ENCODE results near the gene ZNF578.
"Not testable (repeated sequence)": the region's sequence is repeated elsewhere in the genome, so short reads cannot be mapped to it uniquely, and the experiment has no call there.

The ZNF578 gene

GRCh38 chr19:52518646-52519045 lies 65.3 kb downstream of the ZNF578 start:
- Histone ChIP-seq H3K4me3 (ENCODE audit: low read length) (no peak overlapping the region), H3K9ac (ENCODE audit: low read length) (no peak overlapping the region), H3K9me3 (ENCODE audit: control insufficient read depth, low read depth, low read length) (no peaks in the 10 kb centered on the region), H3K4me1 (ENCODE audit: control insufficient read depth, low read depth, low read length) (peaks cover 16% of the 10 kb centered on the region), H3K27me3 (ENCODE audit: control insufficient read depth, insufficient read depth, low read length) (no peaks in the 10 kb centered on the region), H3K36me3 (ENCODE audit: control insufficient read depth, low read depth, low read length) (no peaks in the 10 kb centered on the region), H3K27ac (ENCODE audit: low read length) (no peak overlapping the region)

DNA sequence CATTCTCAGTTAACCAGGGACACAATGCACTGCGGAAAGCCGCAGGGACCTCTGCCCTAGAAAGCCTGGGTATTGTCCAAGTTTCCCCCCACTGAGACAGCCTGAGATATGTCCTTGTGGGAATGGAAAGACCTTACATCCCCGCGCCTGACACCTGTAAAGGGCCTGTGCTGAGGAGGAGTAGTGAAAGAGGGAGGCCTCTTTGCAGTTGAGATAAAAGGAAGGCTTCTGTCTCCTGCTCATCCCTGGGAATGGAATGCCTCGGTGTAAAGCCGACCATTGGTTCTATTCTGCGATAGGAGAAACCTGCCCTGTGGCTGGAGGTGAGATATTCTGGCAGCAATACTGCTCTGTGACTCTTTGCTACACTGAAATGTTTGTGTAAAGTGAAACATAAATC lies 65.8 kb downstream of the ZNF578 start:
- not testable (repeated sequence) for H3K4me3 ChIP-seq (ENCODE audit: low read length); H3K27ac ChIP-seq (ENCODE audit: low read length); H3K36me3 ChIP-seq (ENCODE audit: control insufficient read depth, low read depth, low read length); H3K9me3 ChIP-seq (ENCODE audit: control insufficient read depth, low read depth, low read length); H3K9ac ChIP-seq (ENCODE audit: low read length); H3K27me3 ChIP-seq (ENCODE audit: control insufficient read depth, insufficient read depth, low read length)
- H3K4me1 ChIP-seq (ENCODE audit: control insufficient read depth, low read depth, low read length) = peaks cover 16% of the 10 kb centered on the region

DNA sequence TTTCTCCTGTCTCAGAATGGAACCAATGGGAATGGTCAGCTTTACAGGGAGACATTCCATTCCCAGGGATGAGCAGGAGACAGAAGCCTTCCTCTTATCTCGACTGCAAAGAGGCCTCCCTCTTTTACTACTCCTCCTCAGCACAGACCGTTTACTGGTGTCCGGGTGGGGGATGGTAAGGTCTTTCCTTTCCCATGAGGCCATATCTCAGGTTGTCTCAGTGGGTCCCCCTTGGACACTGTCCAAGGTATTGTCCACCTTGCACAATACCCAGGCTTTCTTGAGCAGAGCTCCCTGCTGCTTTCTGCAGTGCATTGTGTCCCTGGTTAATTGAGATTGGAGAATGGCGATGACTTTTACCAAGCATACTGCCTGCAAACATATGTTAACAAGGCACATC lies 66.7 kb downstream of the ZNF578 start:
- no peaks in the 10 kb centered on the region for H3K9me3 ChIP-seq (ENCODE audit: control insufficient read depth, low read depth, low read length)
- no peak overlapping the region for H3K4me3 ChIP-seq (ENCODE audit: low read length)
- no peak overlapping the region for H3K9ac ChIP-seq (ENCODE audit: low read length)
- no peak overlapping the region for H3K27ac ChIP-seq (ENCODE audit: low read length)
- peaks cover 16% of the 10 kb centered on the region for H3K4me1 ChIP-seq (ENCODE audit: control insufficient read depth, low read depth, low read length)
- H3K27me3 ChIP-seq (ENCODE audit: control insufficient read depth, insufficient read depth, low read length) = no peaks in the 10 kb centered on the region
- no peaks in the 10 kb centered on the region for H3K36me3 ChIP-seq (ENCODE audit: control insufficient read depth, low read depth, low read length)

DNA sequence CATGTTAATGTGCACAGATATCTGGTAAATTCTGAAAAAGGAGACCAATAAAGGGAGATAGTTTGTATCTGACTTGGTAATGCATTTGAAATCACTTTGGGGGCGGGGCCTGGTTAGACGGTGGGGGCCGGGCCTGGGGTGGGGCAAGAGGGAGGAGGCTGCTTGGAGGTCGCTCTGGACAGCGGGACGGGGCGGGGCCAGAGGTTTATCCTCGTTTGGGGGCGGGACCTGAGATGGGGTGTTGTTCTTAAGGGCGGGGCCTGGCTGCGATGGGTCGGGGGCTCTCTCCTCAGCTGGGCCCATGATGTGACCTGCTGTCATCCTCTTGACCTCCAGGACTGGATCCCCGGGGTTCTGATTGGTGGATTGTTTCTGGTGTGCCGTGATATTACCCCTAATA lies 69.2 kb downstream of the ZNF578 start:
- no peaks in the 10 kb centered on the region for H3K27me3 ChIP-seq (ENCODE audit: control insufficient read depth, insufficient read depth, low read length)
- H3K9ac ChIP-seq (ENCODE audit: low read length) = no peak overlapping the region
- H3K27ac ChIP-seq (ENCODE audit: low read length) = no peak overlapping the region
- no peaks in the 10 kb centered on the region for H3K36me3 ChIP-seq (ENCODE audit: control insufficient read depth, low read depth, low read length)
- no peak overlapping the region for H3K4me3 ChIP-seq (ENCODE audit: low read length)
- peaks cover 16% of the 10 kb centered on the region for H3K4me1 ChIP-seq (ENCODE audit: control insufficient read depth, low read depth, low read length)
- H3K9me3 ChIP-seq (ENCODE audit: control insufficient read depth, low read depth, low read length) = no peaks in the 10 kb centered on the region

DNA sequence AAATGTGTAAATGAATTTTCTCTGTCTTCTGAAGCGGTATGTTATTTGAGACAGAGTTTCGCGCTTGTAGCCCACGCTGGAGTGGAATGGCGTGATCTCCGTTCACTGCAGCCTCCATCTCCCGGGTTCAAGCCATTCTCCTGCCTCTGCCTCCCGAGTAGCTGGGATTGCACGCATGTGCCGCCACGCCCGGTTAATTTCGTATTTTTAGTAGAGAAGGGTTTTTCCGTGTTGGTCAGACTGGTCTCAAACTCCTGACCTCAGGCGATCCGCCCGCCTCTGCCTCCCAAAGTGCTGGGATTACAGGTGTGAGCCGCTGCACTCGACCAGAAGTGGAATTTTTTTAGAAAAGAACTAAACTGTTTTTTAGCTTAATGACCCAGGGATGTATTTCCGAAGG lies 70.7 kb downstream of the ZNF578 start:
- Histone ChIP-seq H3K36me3 (ENCODE audit: control insufficient read depth, low read depth, low read length) (no peaks in the 10 kb centered on the region), H3K4me3 (ENCODE audit: low read length) (no peak overlapping the region), H3K27me3 (ENCODE audit: control insufficient read depth, insufficient read depth, low read length) (no peaks in the 10 kb centered on the region), H3K4me1 (ENCODE audit: control insufficient read depth, low read depth, low read length) (peaks cover 7% of the 10 kb centered on the region), H3K9me3 (ENCODE audit: control insufficient read depth, low read depth, low read length) (no peaks in the 10 kb centered on the region), H3K9ac (ENCODE audit: low read length) (no peak overlapping the region), H3K27ac (ENCODE audit: low read length) (no peak overlapping the region)

DNA sequence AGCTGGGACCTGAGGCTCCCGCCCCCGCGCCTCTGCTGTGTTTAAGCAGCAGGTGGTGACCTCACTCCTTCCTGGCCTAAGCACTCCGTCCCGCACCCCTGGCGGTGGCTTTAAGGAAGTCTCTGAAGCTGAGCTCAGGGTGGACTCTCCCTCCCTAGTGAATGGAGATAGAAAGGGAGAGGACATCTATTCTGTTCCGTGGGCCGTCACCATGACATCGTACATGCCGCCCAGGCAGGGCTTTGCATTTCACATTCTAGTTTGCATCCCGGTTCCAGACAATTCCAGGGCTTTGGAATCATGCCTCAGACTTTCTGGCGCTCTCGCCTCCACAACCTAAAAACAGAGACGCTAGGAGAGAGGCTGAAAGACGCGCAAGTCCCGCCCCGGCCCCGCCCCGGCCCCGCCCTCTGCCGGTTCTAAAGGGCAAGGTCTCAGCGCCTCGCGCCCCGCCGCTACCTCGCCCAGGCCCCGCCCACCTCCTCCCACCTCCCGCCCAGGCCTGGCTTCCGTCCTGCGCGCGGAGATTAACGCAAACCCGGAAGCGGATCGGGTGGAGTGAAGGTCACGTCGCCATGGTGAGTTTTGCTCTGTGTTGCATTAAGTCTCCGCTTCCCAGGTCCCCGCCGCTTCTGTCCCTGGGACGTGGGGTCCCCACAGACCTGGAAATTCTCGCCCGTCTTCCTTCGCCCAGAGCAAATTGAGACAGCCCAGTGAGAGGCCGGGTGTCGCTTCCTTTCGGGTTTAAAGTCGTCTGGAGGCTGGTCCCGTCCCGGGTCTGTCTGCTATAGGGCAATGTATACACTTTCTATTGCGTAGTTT lies 74.0 kb downstream of the ZNF578 start, which contains the start of gene ZNF808:
ZNF808 (plus strand) TSS at position 535 of the 822 bp plus-strand sequence. CDS start 15,617 bp downstream, outside the sequence.
- peak within 1 kb of the TSS; percentile 89 for H3K4me3 ChIP-seq (ENCODE audit: low read length)
- no peaks in the 10 kb centered on the region for H3K27me3 ChIP-seq (ENCODE audit: control insufficient read depth, insufficient read depth, low read length)
- H3K9ac ChIP-seq (ENCODE audit: low read length) = peak within 1 kb of the TSS; percentile 80
- H3K27ac ChIP-seq (ENCODE audit: low read length) = peak within 1 kb of the TSS; percentile 79
- no peaks in the 10 kb centered on the region for H3K9me3 ChIP-seq (ENCODE audit: control insufficient read depth, low read depth, low read length)
- no peaks in the 10 kb centered on the region for H3K4me1 ChIP-seq (ENCODE audit: control insufficient read depth, low read depth, low read length)
- H3K36me3 ChIP-seq (ENCODE audit: control insufficient read depth, low read depth, low read length) = no peaks in the 10 kb centered on the region

DNA sequence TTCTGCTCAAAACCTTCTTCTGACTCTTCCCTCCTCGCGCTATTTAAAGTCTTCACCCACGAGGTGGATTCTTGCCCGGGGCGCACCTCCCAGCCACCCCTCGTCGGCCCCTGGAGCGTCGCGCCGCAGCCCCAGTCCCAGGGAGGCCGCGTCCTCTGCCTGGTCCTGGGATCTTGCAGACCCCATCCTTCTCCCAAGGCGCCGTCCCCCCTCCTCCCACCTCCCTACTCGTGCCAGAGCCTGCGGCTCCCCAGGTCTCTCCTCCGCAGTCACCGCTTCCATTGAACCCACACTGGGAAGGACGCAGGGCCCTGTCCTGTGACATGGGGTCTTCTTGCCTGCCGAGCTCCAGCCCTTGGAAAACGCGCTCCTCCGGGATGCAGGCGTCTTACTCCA lies 74.6 kb downstream of the ZNF578 start:
- no peaks in the 10 kb centered on the region for H3K9me3 ChIP-seq (ENCODE audit: control insufficient read depth, low read depth, low read length)
- H3K27me3 ChIP-seq (ENCODE audit: control insufficient read depth, insufficient read depth, low read length) = no peaks in the 10 kb centered on the region
- peak overlapping the region; percentile 79 for H3K27ac ChIP-seq (ENCODE audit: low read length)
- H3K4me3 ChIP-seq (ENCODE audit: low read length) = peak overlapping the region; percentile 89
- H3K4me1 ChIP-seq (ENCODE audit: control insufficient read depth, low read depth, low read length) = no peaks in the 10 kb centered on the region
- peak overlapping the region; percentile 80 for H3K9ac ChIP-seq (ENCODE audit: low read length)
- no peaks in the 10 kb centered on the region for H3K36me3 ChIP-seq (ENCODE audit: control insufficient read depth, low read depth, low read length)

DNA sequence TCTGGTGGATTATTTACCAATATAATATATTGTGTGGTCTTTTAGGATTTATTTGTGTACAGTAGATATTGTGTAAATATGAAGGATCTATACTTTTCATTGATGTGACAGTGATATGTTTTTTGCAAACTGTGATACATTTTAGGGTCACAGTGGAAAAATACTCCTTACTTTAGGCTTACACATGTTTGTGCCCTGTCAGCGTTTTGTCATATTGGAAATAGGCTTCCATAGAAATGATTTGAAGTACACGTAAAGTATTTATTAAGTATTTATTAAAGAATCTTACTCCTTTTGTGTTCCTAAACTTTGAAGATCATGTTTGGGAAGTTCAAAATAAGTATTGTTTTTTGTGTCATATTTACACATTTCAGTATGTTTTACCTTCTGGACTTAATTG lies 79.1 kb downstream of the ZNF578 start:
- Histone ChIP-seq H3K4me3 (ENCODE audit: low read length) (no peak overlapping the region), H3K4me1 (ENCODE audit: control insufficient read depth, low read depth, low read length) (peaks cover 3% of the 10 kb centered on the region), H3K36me3 (ENCODE audit: control insufficient read depth, low read depth, low read length) (no peaks in the 10 kb centered on the region), H3K27ac (ENCODE audit: low read length) (no peak overlapping the region), H3K27me3 (ENCODE audit: control insufficient read depth, insufficient read depth, low read length) (peaks cover 12% of the 10 kb centered on the region), H3K9me3 (ENCODE audit: control insufficient read depth, low read depth, low read length) (no peaks in the 10 kb centered on the region), H3K9ac (ENCODE audit: low read length) (no peak overlapping the region)

DNA sequence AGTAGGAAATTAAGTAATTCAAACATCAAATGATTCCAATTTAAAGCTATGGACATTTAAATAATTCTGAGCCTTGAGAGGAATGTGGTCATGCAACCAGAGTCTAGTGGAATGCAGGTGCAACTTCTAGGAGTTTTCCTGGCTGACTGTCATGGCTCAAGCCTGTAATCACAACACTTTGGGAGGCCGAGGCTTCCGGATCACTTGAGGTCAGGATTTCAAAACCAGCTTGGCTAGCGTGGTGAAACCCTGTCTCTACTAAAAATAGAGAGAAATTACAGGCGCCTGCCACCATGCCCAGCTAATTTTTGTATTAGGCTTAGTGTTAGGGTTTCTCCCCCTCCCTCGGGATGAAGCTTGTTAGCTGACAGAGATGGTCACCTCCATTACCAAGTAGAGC lies 80.5 kb downstream of the ZNF578 start:
- Histone ChIP-seq H3K9me3 (ENCODE audit: control insufficient read depth, low read depth, low read length) (no peaks in the 10 kb centered on the region), H3K4me3 (ENCODE audit: low read length) (no peak overlapping the region), H3K27me3 (ENCODE audit: control insufficient read depth, insufficient read depth, low read length) (peaks cover 13% of the 10 kb centered on the region), H3K4me1 (ENCODE audit: control insufficient read depth, low read depth, low read length) (peaks cover 3% of the 10 kb centered on the region), H3K36me3 (ENCODE audit: control insufficient read depth, low read depth, low read length) (no peaks in the 10 kb centered on the region), H3K9ac (ENCODE audit: low read length) (no peak overlapping the region), H3K27ac (ENCODE audit: low read length) (no peak overlapping the region)

DNA sequence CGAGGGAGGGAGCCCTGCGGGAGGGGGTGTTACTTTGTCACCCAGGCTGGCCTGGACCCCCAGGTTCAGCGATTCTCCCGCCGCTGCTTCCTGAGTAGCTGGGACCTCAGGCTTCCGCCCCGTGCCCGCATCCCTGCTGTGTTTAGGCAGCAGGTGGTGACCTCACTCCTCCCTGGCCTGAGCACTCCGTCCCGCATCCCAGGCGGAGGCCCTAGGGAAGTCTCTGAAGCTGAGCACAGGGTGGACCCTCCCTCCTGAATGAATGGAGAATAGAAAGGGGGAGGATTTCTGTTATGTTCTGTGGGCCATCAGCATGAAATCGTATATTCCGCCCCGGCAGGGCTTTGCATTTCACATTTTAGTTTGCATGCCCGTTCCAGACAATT lies 82.0 kb downstream of the ZNF578 start:
- H3K36me3 ChIP-seq (ENCODE audit: control insufficient read depth, low read depth, low read length) = not testable (repeated sequence)

DNA sequence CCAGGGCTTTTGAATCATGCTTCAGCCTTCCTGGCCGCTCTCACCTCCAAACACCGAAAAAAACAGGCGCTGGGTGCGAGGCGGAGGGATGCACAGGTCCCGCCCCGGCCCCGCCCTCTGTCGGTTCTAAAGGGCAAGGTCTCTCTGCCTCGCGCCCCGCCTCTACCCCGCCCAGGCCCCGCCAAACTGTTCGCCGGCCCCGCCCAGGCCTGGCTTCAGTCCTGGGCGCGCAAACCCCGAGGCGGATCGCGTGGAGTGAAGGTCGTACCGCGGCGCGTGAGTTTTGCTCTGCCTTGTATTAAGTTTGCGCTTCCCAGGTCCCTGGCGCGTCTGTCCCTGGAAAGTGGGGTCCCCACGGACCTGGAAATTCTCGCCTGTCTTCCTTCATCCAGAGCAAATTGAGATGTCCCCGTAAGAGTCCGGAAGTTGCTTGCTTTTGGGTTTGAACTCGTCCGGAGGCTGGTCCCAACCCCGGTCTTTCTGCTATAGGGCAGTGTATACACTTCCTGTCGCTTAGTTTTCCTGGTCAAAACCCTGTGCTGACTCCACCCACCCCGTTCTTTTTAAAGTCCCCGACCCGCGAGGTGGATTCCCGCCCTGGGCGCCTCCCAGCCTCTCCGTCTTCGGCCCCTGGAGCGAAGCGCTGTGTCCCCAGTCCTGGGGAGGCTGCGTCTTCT lies 82.6 kb downstream of the ZNF578 start:
- peak overlapping the region; percentile 71 for H3K4me3 ChIP-seq (ENCODE audit: low read length)

More for the DNA sequence above, 82.0 kb downstream of the ZNF578 start:
- H3K4me3 ChIP-seq (ENCODE audit: low read length) = peak overlapping the region; percentile 71
- not testable (repeated sequence) for H3K9me3 ChIP-seq (ENCODE audit: control insufficient read depth, low read depth, low read length); H3K4me1 ChIP-seq (ENCODE audit: control insufficient read depth, low read depth, low read length); H3K9ac ChIP-seq (ENCODE audit: low read length); H3K27ac ChIP-seq (ENCODE audit: low read length)
- peaks cover 13% of the 10 kb centered on the region for H3K27me3 ChIP-seq (ENCODE audit: control insufficient read depth, insufficient read depth, low read length)

GRCh38 chr19:52536448-52536800 lies 83.1 kb downstream of the ZNF578 start:
- peaks cover 13% of the 10 kb centered on the region for H3K27me3 ChIP-seq (ENCODE audit: control insufficient read depth, insufficient read depth, low read length)
- H3K36me3 ChIP-seq (ENCODE audit: control insufficient read depth, low read depth, low read length) = no peaks in the 10 kb centered on the region
- peak overlapping the region; percentile 71 for H3K4me3 ChIP-seq (ENCODE audit: low read length)
- H3K27ac ChIP-seq (ENCODE audit: low read length) = no peak overlapping the region
- no peaks in the 10 kb centered on the region for H3K9me3 ChIP-seq (ENCODE audit: control insufficient read depth, low read depth, low read length)
- H3K9ac ChIP-seq (ENCODE audit: low read length) = peak overlapping the region; percentile 49
- peaks cover 3% of the 10 kb centered on the region for H3K4me1 ChIP-seq (ENCODE audit: control insufficient read depth, low read depth, low read length)

More for the DNA sequence above, 82.6 kb downstream of the ZNF578 start:
- Histone ChIP-seq H3K36me3 (ENCODE audit: control insufficient read depth, low read depth, low read length) (no peaks in the 10 kb centered on the region), H3K27me3 (ENCODE audit: control insufficient read depth, insufficient read depth, low read length) (peaks cover 13% of the 10 kb centered on the region), H3K9ac (ENCODE audit: low read length) (peak overlapping the region; percentile 49), H3K9me3 (ENCODE audit: control insufficient read depth, low read depth, low read length) (no peaks in the 10 kb centered on the region), H3K4me1 (ENCODE audit: control insufficient read depth, low read depth, low read length) (peaks cover 3% of the 10 kb centered on the region), H3K27ac (ENCODE audit: low read length) (no peak overlapping the region)

Data from iPS-18a (cell line).